PC-3 (cell line): ENCODE results near the gene MAP2K5.

ENCODE experiments used
- CTCF ChIP-seq: fragments of 300-600 bp; sonication (generic); conservative IDR thresholded peaks from 2 replicates; pipeline ENCODE4 v1.5.1; 2017; ENCODE audit warnings: antibody characterized with exemption, low read depth, mild to moderate bottlenecking, low read length
- EZH2 ChIP-seq: fragments of 300-600 bp; sonication (generic); IDR thresholded peaks from one replicate; pipeline ENCODE4 v1.6.1; 2017; ENCODE audit warnings: antibody characterized with exemption, mild to moderate bottlenecking, low read length; ENCODE audit not compliant: unreplicated experiment
- EZH2phosphoT487 ChIP-seq: fragments of 300-600 bp; sonication (generic); IDR thresholded peaks from 2 replicates; pipeline ENCODE4 v1.6.1; 2018; ENCODE audit warnings: mild to moderate bottlenecking, antibody characterized with exemption, low read length, borderline replicate concordance

- TF ChIP-seq CTCF (no peak), EZH2 (no peak), EZH2phosphoT487 (no peak)
Observed at GRCh38 chr15:67524235-67524634, 18.3 kb upstream of the MAP2K5 start.
